ENCODE measurements around the gene ZNF260. TPM values are rescaled to one million over a fixed set of nuclear protein-coding genes. Genes with fewer than 3 reads are reported as not detected.

ZNF260 gene
- polyA plus RNA-seq, 3 donors from 2014 or later, result 2.9 to 17.3 (median 6.4) TPM

DNA sequence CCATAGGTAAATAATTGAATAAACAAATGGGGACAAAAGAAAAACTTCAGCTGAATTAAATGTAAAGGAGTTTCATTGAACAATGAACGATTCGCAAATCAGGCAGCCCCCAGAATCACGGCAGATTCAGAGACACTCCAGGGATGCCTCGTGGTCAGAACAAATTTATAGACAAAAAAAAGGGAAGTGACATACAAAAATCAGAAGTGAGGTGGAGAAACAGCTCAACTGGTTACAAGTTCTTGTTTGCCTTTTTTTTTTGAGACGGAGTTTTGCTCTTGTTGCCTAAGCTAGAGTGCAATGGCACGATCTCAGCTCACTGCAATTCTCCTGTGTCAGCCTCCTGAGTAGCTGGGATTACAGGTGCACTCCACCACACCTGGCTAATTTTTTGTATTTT lies 44.4 kb downstream of the ZNF260 start:
- Mint-ChIP-seq H3K27me3 (ENCODE audit: low read depth in 3 of 3) (peaks cover 0 to 2% (median 0%) of the 10 kb centered on the region in 3 donors), H3K4me3 (no peak overlapping the region), H3K4me1 (peaks cover 10 to 16% of the 10 kb centered on the region in 2 donors), H3K27ac (no peak overlapping the region), H3K9me3 (peaks cover 0 to 7% (median 0%) of the 10 kb centered on the region in 6 donors), H3K36me3 (peaks cover 12 to 38% (median 32%) of the 10 kb centered on the region in 3 donors)
- DNase-seq, result no peak

DNA sequence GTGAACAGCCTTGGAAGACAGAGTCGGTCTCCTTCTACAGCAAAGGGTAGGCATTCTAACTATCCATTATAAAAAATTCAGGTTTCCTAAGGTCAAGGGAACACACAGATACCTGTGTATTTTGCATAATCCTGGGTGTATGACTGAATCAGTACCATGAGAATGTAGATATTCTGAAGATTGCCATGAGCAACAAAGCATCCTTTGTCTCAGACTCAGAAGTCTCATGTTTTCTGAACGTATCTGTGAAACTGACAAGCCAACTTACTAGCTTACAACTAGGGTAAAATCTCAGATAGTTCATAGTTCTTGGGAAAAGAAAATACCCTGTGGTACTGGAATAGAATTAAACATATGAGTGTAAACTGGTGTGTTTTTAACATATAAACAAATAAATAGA lies 45.2 kb downstream of the ZNF260 start:
- H3K9me3 Mint-ChIP-seq, result peaks cover 0 to 7% (median 0%) of the 10 kb centered on the region in 6 donors
- H3K4me3 Mint-ChIP-seq, result no peak overlapping the region
- peaks cover 2 to 9% of the 10 kb centered on the region in 2 donors for H3K4me1 Mint-ChIP-seq
- H3K27ac Mint-ChIP-seq, result no peak overlapping the region
- peaks cover 0 to 2% (median 0%) of the 10 kb centered on the region in 3 donors for H3K27me3 Mint-ChIP-seq (ENCODE audit: low read depth in 3 of 3)
- no peak for DNase-seq
- H3K36me3 Mint-ChIP-seq, result peaks cover 12 to 43% (median 32%) of the 10 kb centered on the region in 3 donors

Other genes with a start within 250 kb of the ZNF260 start
- gene ZFP14, start 149.1 kb downstream of the ZNF260 start, polyA plus RNA-seq, result 1 to 10 TPM in 2 of 3 donors, under 1 TPM in 1; 0.46 to 6.4 (median 2.7) TPM
- gene ZFP82, start 109.6 kb downstream of the ZNF260 start, polyA plus RNA-seq, result 1 to 10 TPM; 4.5 to 9.4 (median 6.1) TPM
- gene ZNF566, start 38.7 kb downstream of the ZNF260 start, polyA plus RNA-seq, result 10 to 100 TPM; 10.9 to 14.3 (median 11.6) TPM
- 1 to 10 TPM; 3.3 to 5.3 (median 4.1) TPM for gene ZNF529, start 45.0 kb upstream of the ZNF260 start, polyA plus RNA-seq
- 1 to 10 TPM; 1.3 to 4.6 (median 1.8) TPM for gene ZNF382, start 77.0 kb upstream of the ZNF260 start, polyA plus RNA-seq
- 1 to 10 TPM; 2.6 to 7.8 (median 4.0) TPM for gene ZNF461, start 138.6 kb upstream of the ZNF260 start, polyA plus RNA-seq
- 1 to 10 TPM; 4.6 to 7.9 (median 4.8) TPM for gene ZNF567, start 159.3 kb upstream of the ZNF260 start, polyA plus RNA-seq
- under 1 TPM in 2 of 3 donors, not detected in 1; 0.22 to 0.50 TPM for gene ZNF850, start 244.5 kb upstream of the ZNF260 start, polyA plus RNA-seq